Stimulated activated effector memory CD8-positive, alpha-beta T cell treated with anti-CD3 and anti-CD28 coated beads, Interleukin-12 subunit alpha, Interleukin-12 subunit beta, amount 100 ng/mL, for 72 hours (primary cell): ENCODE measurements around the gene ITLN2.
"Not testable (repeated sequence)": the region's sequence is repeated elsewhere in the genome, so short reads cannot be mapped to it uniquely, and the experiment has no call there.

ENCODE experiments used
- ATAC-seq: fragments of 150-1000 bp; cut with Tn5 transposase; 2 replicates; pipeline ENCODE4 v1.10.0; 2021
- DNase-seq, 2 donors: peaks; one replicate each; pipeline ENCODE4 v3.0.0; 2021 to 2022; ENCODE audit warnings: low spot score in 2 of 2
- H3K27ac Mint-ChIP-seq: one replicate; pipeline ENCODE4 v1.8.0; 2022; ENCODE audit warnings: mild to moderate bottlenecking, mixed read lengths
- H3K36me3 Mint-ChIP-seq: one replicate; pipeline ENCODE4 v1.8.0; 2022; ENCODE audit warnings: mild to moderate bottlenecking, mixed read lengths
- H3K4me1 Mint-ChIP-seq: one replicate; pipeline ENCODE4 v1.8.0; 2022; ENCODE audit warnings: mixed read lengths
- H3K4me3 Mint-ChIP-seq: one replicate; pipeline ENCODE4 v1.8.0; 2022; ENCODE audit warnings: mild to moderate bottlenecking, mixed read lengths
- H3K9me3 Mint-ChIP-seq: one replicate; pipeline ENCODE4 v1.8.0; 2022; ENCODE audit warnings: mixed read lengths

ITLN2 gene

GRCh38 chr1:160936666-160937065 lies 17.9 kb downstream of the ITLN2 start:
- H3K4me3 Mint-ChIP-seq, DNase-seq, ATAC-seq, H3K4me1 Mint-ChIP-seq, H3K27ac Mint-ChIP-seq, H3K36me3 Mint-ChIP-seq, H3K9me3 Mint-ChIP-seq: not testable (repeated sequence)

GRCh38 chr1:160935527-160936258 lies 18.9 kb downstream of the ITLN2 start:
- Mint-ChIP-seq H3K27ac (no peak overlapping the region), H3K4me1 (no peaks in the 10 kb centered on the region), H3K36me3 (no peaks in the 10 kb centered on the region), H3K4me3 (no peak overlapping the region), H3K9me3 (no peaks in the 10 kb centered on the region)
- no peak for DNase-seq
- no peak for ATAC-seq

- not testable (repeated sequence) for H3K36me3 Mint-ChIP-seq, ATAC-seq, DNase-seq, H3K4me1 Mint-ChIP-seq, H3K27ac Mint-ChIP-seq, H3K9me3 Mint-ChIP-seq, H3K4me3 Mint-ChIP-seq
Observed at GRCh38 chr1:160933305-160933704, 21.3 kb downstream of the ITLN2 start.

- no peaks in the 10 kb centered on the region for H3K36me3 Mint-ChIP-seq
- no peak overlapping the region for H3K4me3 Mint-ChIP-seq
- ATAC-seq (no peak), DNase-seq (no peak)
- no peak overlapping the region for H3K27ac Mint-ChIP-seq
- H3K9me3 Mint-ChIP-seq = peaks cover 4% of the 10 kb centered on the region
- peaks cover 6% of the 10 kb centered on the region for H3K4me1 Mint-ChIP-seq
Observed at GRCh38 chr1:160925652-160926244, 28.9 kb downstream of the ITLN2 start.

- H3K4me3 Mint-ChIP-seq = no peak overlapping the region
- H3K4me1 Mint-ChIP-seq = peaks cover 6% of the 10 kb centered on the region
- no peak overlapping the region for H3K27ac Mint-ChIP-seq
- peaks cover 4% of the 10 kb centered on the region for H3K9me3 Mint-ChIP-seq
- no peaks in the 10 kb centered on the region for H3K36me3 Mint-ChIP-seq
- DNase-seq = no peak
- ATAC-seq = no peak
Observed at GRCh38 chr1:160924791-160925651, 29.6 kb downstream of the ITLN2 start.

- no peaks in the 10 kb centered on the region for H3K4me1 Mint-ChIP-seq
- H3K9me3 Mint-ChIP-seq = no peaks in the 10 kb centered on the region
- H3K36me3 Mint-ChIP-seq = no peaks in the 10 kb centered on the region
- no peak for DNase-seq
- H3K4me3 Mint-ChIP-seq = no peak overlapping the region
- no peak overlapping the region for H3K27ac Mint-ChIP-seq
- ATAC-seq = no peak
Observed at GRCh38 chr1:160916666-160917065, 37.9 kb downstream of the ITLN2 start.

- DNase-seq, H3K27ac Mint-ChIP-seq, H3K4me3 Mint-ChIP-seq, H3K36me3 Mint-ChIP-seq, H3K4me1 Mint-ChIP-seq, ATAC-seq, H3K9me3 Mint-ChIP-seq: not testable (repeated sequence)
Observed at GRCh38 chr1:160913229-160913628, 41.4 kb downstream of the ITLN2 start.

GRCh38 chr1:160911925-160912324 lies 42.7 kb downstream of the ITLN2 start:
- no peak for ATAC-seq
- H3K4me3 Mint-ChIP-seq = no peak overlapping the region
- H3K27ac Mint-ChIP-seq = no peak overlapping the region
- H3K9me3 Mint-ChIP-seq = no peaks in the 10 kb centered on the region
- no peaks in the 10 kb centered on the region for H3K36me3 Mint-ChIP-seq
- no peak for DNase-seq
- H3K4me1 Mint-ChIP-seq = no peaks in the 10 kb centered on the region

GRCh38 chr1:160911441-160911840 lies 43.2 kb downstream of the ITLN2 start:
- Mint-ChIP-seq H3K9me3 (no peaks in the 10 kb centered on the region), H3K4me3 (no peak overlapping the region), H3K36me3 (no peaks in the 10 kb centered on the region), H3K27ac (no peak overlapping the region), H3K4me1 (no peaks in the 10 kb centered on the region)
- no peak for ATAC-seq
- DNase-seq = no peak

- Mint-ChIP-seq H3K27ac (no peak overlapping the region), H3K4me1 (no peaks in the 10 kb centered on the region), H3K36me3 (no peaks in the 10 kb centered on the region), H3K9me3 (no peaks in the 10 kb centered on the region), H3K4me3 (no peak overlapping the region)
- ATAC-seq = no peak
- no peak for DNase-seq
Observed at GRCh38 chr1:160910170-160910750, 44.3 kb downstream of the ITLN2 start.

GRCh38 chr1:160907976-160908375 lies 46.6 kb downstream of the ITLN2 start:
- no peak overlapping the region for H3K4me3 Mint-ChIP-seq
- no peak overlapping the region for H3K27ac Mint-ChIP-seq
- no peaks in the 10 kb centered on the region for H3K36me3 Mint-ChIP-seq
- no peaks in the 10 kb centered on the region for H3K9me3 Mint-ChIP-seq
- no peak for ATAC-seq
- no peak for DNase-seq
- H3K4me1 Mint-ChIP-seq = no peaks in the 10 kb centered on the region

GRCh38 chr1:160905617-160905989 lies 49.0 kb downstream of the ITLN2 start:
- H3K9me3 Mint-ChIP-seq = no peaks in the 10 kb centered on the region
- no peaks in the 10 kb centered on the region for H3K4me1 Mint-ChIP-seq
- no peak for ATAC-seq
- H3K27ac Mint-ChIP-seq = no peak overlapping the region
- H3K4me3 Mint-ChIP-seq = no peak overlapping the region
- H3K36me3 Mint-ChIP-seq = no peaks in the 10 kb centered on the region
- DNase-seq = no peak

- H3K36me3 Mint-ChIP-seq = no peaks in the 10 kb centered on the region
- ATAC-seq (no peak), DNase-seq (no peak)
Observed at GRCh38 chr1:160904783-160905616, 49.6 kb downstream of the ITLN2 start.

GRCh38 chr1:160902251-160902650 lies 52.4 kb downstream of the ITLN2 start:
- not testable (repeated sequence) for H3K36me3 Mint-ChIP-seq, H3K9me3 Mint-ChIP-seq, H3K27ac Mint-ChIP-seq, H3K4me3 Mint-ChIP-seq, ATAC-seq, H3K4me1 Mint-ChIP-seq, DNase-seq

More at GRCh38 chr1:160904783-160905616, 49.6 kb downstream of the ITLN2 start:
- Mint-ChIP-seq H3K9me3 (no peaks in the 10 kb centered on the region), H3K27ac (no peak overlapping the region), H3K4me3 (no peak overlapping the region), H3K4me1 (no peaks in the 10 kb centered on the region)

- ATAC-seq = no peak
- H3K27ac Mint-ChIP-seq = no peak overlapping the region
- H3K4me3 Mint-ChIP-seq = no peak overlapping the region
- no peaks in the 10 kb centered on the region for H3K4me1 Mint-ChIP-seq
- peaks cover 5% of the 10 kb centered on the region for H3K36me3 Mint-ChIP-seq
- no peak for DNase-seq
- H3K9me3 Mint-ChIP-seq = no peaks in the 10 kb centered on the region
Observed at GRCh38 chr1:160901768-160902167, 52.8 kb downstream of the ITLN2 start.
